HuH-7.5 (cell line): ENCODE results near the gene GUSB.
"Not testable (repeated sequence)": the region's sequence is repeated elsewhere in the genome, so short reads cannot be mapped to it uniquely, and the experiment has no call there.

Source experiments
- DNase-seq: peaks from one replicate; pipeline ENCODE4 v3.0.0; 2011; ENCODE audit warnings: low spot score

The GUSB gene

GRCh38 chr7:65975814-65976445 lies 6.1 kb downstream of the GUSB start:
- no peak for DNase-seq

- DNase-seq: no peak
Observed at GRCh38 chr7:65974876-65975275, 7.1 kb downstream of the GUSB start.

- no peak for DNase-seq
Observed at GRCh38 chr7:65974191-65974801, 7.7 kb downstream of the GUSB start.

GRCh38 chr7:65972976-65973375 lies 9.0 kb downstream of the GUSB start:
- DNase-seq: no peak

GRCh38 chr7:65971021-65971420 lies 11.0 kb downstream of the GUSB start:
- DNase-seq: no peak

- DNase-seq: no peak
Observed at GRCh38 chr7:65968256-65969185, 13.5 kb downstream of the GUSB start.

GRCh38 chr7:65967361-65968155 lies 14.5 kb downstream of the GUSB start:
- DNase-seq: no peak

- DNase-seq: no peak
Observed at GRCh38 chr7:65966146-65966545, 15.9 kb downstream of the GUSB start.

GRCh38 chr7:65964671-65965070 lies 17.3 kb downstream of the GUSB start:
- not testable (repeated sequence) for DNase-seq

- no peak for DNase-seq
Observed at GRCh38 chr7:65962033-65962432, 20.0 kb downstream of the GUSB start.

GRCh38 chr7:65960351-65961074 lies 21.5 kb downstream of the GUSB start:
- DNase-seq: no peak

- no peak for DNase-seq
Observed at GRCh38 chr7:65955718-65956117, 26.3 kb downstream of the GUSB start.

- DNase-seq: no peak
Observed at GRCh38 chr7:65953890-65954450, 28.0 kb downstream of the GUSB start.

- DNase-seq: no peak
Observed at GRCh38 chr7:65953001-65953720, 28.9 kb downstream of the GUSB start.

- no peak for DNase-seq
Observed at GRCh38 chr7:65951837-65952578, 30.0 kb downstream of the GUSB start.

GRCh38 chr7:65946904-65947303 lies 35.1 kb downstream of the GUSB start:
- DNase-seq: no peak

- DNase-seq: not testable (repeated sequence)
Observed at GRCh38 chr7:65945787-65946186, 36.2 kb downstream of the GUSB start.

GRCh38 chr7:65938336-65938895 lies 43.6 kb downstream of the GUSB start:
- no peak for DNase-seq

GRCh38 chr7:65937296-65937695 lies 44.7 kb downstream of the GUSB start:
- DNase-seq: no peak
